IMR-90 (cell line): ENCODE data around the gene TBC1D4. TPM values are rescaled to one million over a fixed set of nuclear protein-coding genes. Genes with fewer than 3 reads are reported as not detected.

Experiments used
- ATAC-seq: fragments of 200-7000 bp; cut with Tn5 transposase; 2 replicates; pipeline ENCODE4 v1.9.1; 2020; ENCODE audit warnings: low read depth, mild to moderate bottlenecking, moderate library complexity
- BruUV-seq: library from RNA; stranded (reverse); fragments of 400-500 nt; replicated peaks from 2 replicates; lab custom pipeline; 2021; lab: Mats Ljungman, UMichigan
- CTCF ChIA-PET: fragments of 300-600 bp; formaldehyde crosslinking; extraction: SDS; loops from one replicate; lab custom pipeline; 2021; ENCODE audit warnings: antibody characterized with exemption; lab: Yijun Ruan, JAX
- POLR2A ChIA-PET: fragments of 300-600 bp; sonication (Branson Sonifier 250); formaldehyde crosslinking; loops from one replicate; lab custom pipeline; 2022; ENCODE audit warnings: antibody characterized with exemption; ENCODE audit not compliant: unreplicated experiment; lab: Charles Lee
- DNase-seq: peaks from one replicate; pipeline ENCODE4 v3.0.0; 2013
- H2AFZ ChIP-seq: replicated peaks from 2 replicates; pipeline ENCODE3; 2013; ENCODE audit warnings: low read length, mild to moderate bottlenecking; ENCODE audit not compliant: poor library complexity
- H2AK5ac ChIP-seq: 2 replicates; pipeline ENCODE4 v1.6.1; 2013; ENCODE audit warnings: low read depth, low read length, inconsistent platforms
- H2AK9ac ChIP-seq: replicated peaks from 2 replicates; pipeline ENCODE3; 2013; ENCODE audit warnings: mild to moderate bottlenecking, low read depth, low read length, moderate library complexity; ENCODE audit not compliant: poor library complexity
- H2BK120ac ChIP-seq: 2 replicates; pipeline ENCODE4 v1.6.1; 2013; ENCODE audit warnings: low read depth, low read length, inconsistent platforms
- H2BK15ac ChIP-seq: 3 replicates; pipeline ENCODE4 v1.6.1; 2013; ENCODE audit warnings: low read depth, low read length, inconsistent platforms
- H2BK20ac ChIP-seq: 2 replicates; pipeline ENCODE4 v1.6.1; 2013; ENCODE audit warnings: low read depth, mild to moderate bottlenecking, inconsistent platforms, low read length, moderate library complexity
- H2BK5ac ChIP-seq: 2 replicates; pipeline ENCODE4 v1.6.1; 2013; ENCODE audit warnings: mild to moderate bottlenecking, low read depth, low read length, inconsistent platforms; ENCODE audit not compliant: poor library complexity, severe bottlenecking
- H3K14ac ChIP-seq: replicated peaks from 2 replicates; pipeline ENCODE4 v1.6.1; 2013; ENCODE audit warnings: low read depth, low read length, inconsistent platforms
- H3K18ac ChIP-seq: 2 replicates; pipeline ENCODE4 v1.6.1; 2013; ENCODE audit warnings: low read depth, low read length, control low read depth
- H3K23ac ChIP-seq: 2 replicates; pipeline ENCODE4 v1.6.1; 2013; ENCODE audit warnings: low read depth, low read length, inconsistent platforms
- H3K27ac ChIP-seq: 2 replicates; pipeline ENCODE4 v1.5.1; 2013; ENCODE audit warnings: mild to moderate bottlenecking, control low read depth, low read length; ENCODE audit not compliant: insufficient read depth
- H3K27me3 ChIP-seq: 2 replicates; pipeline ENCODE4 v1.6.1; 2013; ENCODE audit warnings: low read length; ENCODE audit not compliant: control insufficient read depth, insufficient read depth
- H3K36me3 ChIP-seq: 2 replicates; pipeline ENCODE4 v1.6.1; 2013; ENCODE audit warnings: low read length, mixed read lengths; ENCODE audit not compliant: control insufficient read depth, insufficient read depth
- H3K4ac ChIP-seq: 2 replicates; pipeline ENCODE4 v1.6.1; 2013; ENCODE audit warnings: low read depth, low read length, inconsistent platforms
- H3K4me1 ChIP-seq: 2 replicates; pipeline ENCODE4 v1.6.1; 2013; ENCODE audit warnings: low read length, mixed read lengths; ENCODE audit not compliant: control insufficient read depth, insufficient read depth
- H3K4me2 ChIP-seq: 2 replicates; pipeline ENCODE4 v1.6.1; 2013; ENCODE audit warnings: low read depth, mild to moderate bottlenecking, control low read depth, low read length, moderate library complexity
- H3K4me3 ChIP-seq: 2 replicates; pipeline ENCODE4 v1.5.1; 2013; ENCODE audit warnings: low read depth, mild to moderate bottlenecking, control low read depth, low read length, moderate library complexity; ENCODE audit not compliant: insufficient read depth
- H3K56ac ChIP-seq: 2 replicates; pipeline ENCODE4 v1.6.1; 2013; ENCODE audit warnings: low read length, inconsistent platforms; ENCODE audit not compliant: insufficient read depth; ENCODE audit errors: extremely low read depth
- H3K79me1 ChIP-seq, 2 experiments: 2 replicates each; pipeline ENCODE4 v1.6.1; 2013; ENCODE audit warnings: low read length in 2 of 2, inconsistent platforms in 1 of 2, low read depth in 1 of 2
- H3K9ac ChIP-seq: 2 replicates; pipeline ENCODE4 v1.6.1; 2013; ENCODE audit warnings: low read depth, low read length, control low read depth
- H3K9me1 ChIP-seq: 2 replicates; pipeline ENCODE4 v1.6.1; 2013; ENCODE audit warnings: low read length, inconsistent platforms; ENCODE audit not compliant: insufficient read depth
- H3K9me3 ChIP-seq: 2 replicates; pipeline ENCODE4 v1.6.1; 2013; ENCODE audit warnings: low read length; ENCODE audit not compliant: control insufficient read depth, insufficient read depth
- H4K20me1 ChIP-seq: 2 replicates; pipeline ENCODE4 v1.6.1; 2013; ENCODE audit warnings: low read length, inconsistent platforms; ENCODE audit not compliant: insufficient read depth
- H4K5ac ChIP-seq: 2 replicates; pipeline ENCODE4 v1.6.1; 2013; ENCODE audit warnings: mild to moderate bottlenecking, low read depth, low read length, control low read depth
- H4K8ac ChIP-seq, 2 experiments: 2 replicates each; pipeline ENCODE4 v1.6.1; 2013; ENCODE audit warnings: low read depth in 2 of 2, low read length in 2 of 2, control low read depth in 1 of 2, inconsistent platforms in 1 of 2
- H4K91ac ChIP-seq: 2 replicates; pipeline ENCODE4 v1.6.1; 2013; ENCODE audit warnings: low read depth, low read length, inconsistent platforms; ENCODE audit not compliant: insufficient read depth
- CEBPB ChIP-seq: IDR thresholded peaks from 2 replicates; pipeline ENCODE4 v1.6.1; 2012; ENCODE audit warnings: low read depth, low read length, improper control_type of control experiment
- CHD1 ChIP-seq: IDR thresholded peaks from 2 replicates; pipeline ENCODE4 v1.6.1; 2012; ENCODE audit warnings: low read depth, low read length, improper control_type of control experiment
- MXI1 ChIP-seq: IDR thresholded peaks from 2 replicates; pipeline ENCODE4 v1.6.1; 2012; ENCODE audit warnings: low read depth, mild to moderate bottlenecking, low read length, moderate library complexity, borderline replicate concordance
- NFE2L2 ChIP-seq: fragments of 150-350 bp; IDR thresholded peaks from 2 replicates; pipeline ENCODE4 v1.6.1; 2016; ENCODE audit warnings: low read depth, mild to moderate bottlenecking, low read length
- POLR2A ChIP-seq: IDR thresholded peaks from 2 replicates; pipeline ENCODE4 v1.6.1; 2012; ENCODE audit warnings: mild to moderate bottlenecking, low read depth, low read length
- RAD21 ChIP-seq: IDR thresholded peaks from 2 replicates; pipeline ENCODE4 v1.6.1; 2012; ENCODE audit warnings: low read length, improper control_type of control experiment
- SMC3 ChIP-seq: fragments of 150-350 bp; IDR thresholded peaks from 2 replicates; pipeline ENCODE4 v1.6.1; 2016; ENCODE audit warnings: low read depth, mild to moderate bottlenecking, antibody characterized with exemption, low read length, moderate library complexity
- WGBS, 2 experiments: methylation state at CpG; one replicate each; pipeline versions ENCODE4 v1.1.5 to v1.1.7; 2013; ENCODE audit warnings: missing lambda C conversion rate in 2 of 2; ENCODE audit not compliant: insufficient read length in 1 of 2; ENCODE audit errors: extremely low coverage in 2 of 2; 5-methylcytosine and 5-hydroxymethylcytosine counted together
- dilution Hi-C: fragments of 300-500 bp; cut with HindIII; formaldehyde crosslinking; loops from one replicate; pipeline ENCODE4 v1.14.3; 2018; ENCODE audit warnings: low sequenced_read_pairs; ENCODE audit not compliant: unreplicated experiment
- in situ Hi-C: fragments of 300-500 bp; cut with MboI; formaldehyde crosslinking; loops from 3 replicates; pipeline ENCODE4 v1.14.3; 2019; ENCODE audit warnings: low sequenced_read_pairs, inconsistent platforms, mixed read lengths
- intact Hi-C: fragments of 100-400 bp; cut with micrococcal nuclease; formaldehyde crosslinking; loops from 2 replicates; pipeline ENCODE4 v1.10.0; 2022
- polyA plus RNA-seq, 3 experiments: library from polyadenylated mRNA; depleted of rRNA; stranded (reverse); fragments of >200 nt; gene quantifications; 2 replicates each; pipeline ENCODE4 v1.2.3, GENCODE V29; 2012; ENCODE audit warnings: low replicate concordance in 1 of 3
- total RNA-seq: library from RNA; depleted of rRNA; stranded (reverse); fragments of >200 nt; gene quantifications from 2 replicates; pipeline ENCODE4 v1.2.3, GENCODE V29; 2012

Gene TBC1D4
- total and polyA plus RNA-seq, 2 of the 4 experiments (the other 2 are of a cell fraction): 7.5 to 22.8 TPM

DNA sequence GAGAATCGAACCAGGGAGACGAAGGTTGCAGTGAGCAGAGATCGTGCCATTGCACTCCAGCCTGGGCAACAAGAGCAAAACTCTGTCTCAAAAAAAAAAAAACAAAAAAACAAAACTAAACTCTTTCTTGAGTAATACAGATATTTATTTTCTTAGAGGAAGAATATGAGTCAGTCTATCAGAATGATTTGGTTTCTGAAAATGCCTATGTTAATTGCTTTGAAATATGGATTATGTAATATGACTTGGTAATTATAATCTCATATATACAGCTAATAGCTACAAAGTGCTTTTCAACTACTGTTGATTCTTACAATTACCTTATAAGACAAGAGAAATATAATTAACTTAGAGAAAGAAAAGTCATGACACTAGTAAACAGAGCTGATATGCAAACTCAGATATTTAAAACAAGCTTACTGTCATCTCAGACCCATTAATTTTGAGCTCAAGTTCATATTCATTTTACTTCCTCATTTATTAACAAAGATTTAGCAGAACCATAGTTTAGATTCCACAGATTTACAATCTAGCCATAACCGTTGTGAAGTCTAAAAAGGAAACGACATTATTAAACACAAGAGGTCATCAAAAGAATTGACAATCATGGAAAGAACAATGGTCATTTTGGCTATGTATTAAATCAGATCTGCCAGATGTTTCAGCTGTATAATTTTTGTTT, 88.0 kb downstream of the TBC1D4 start:
- H2AK5ac ChIP-seq: no peak overlapping the region
- H3K56ac ChIP-seq: no peak overlapping the region
- no peak overlapping the region for H3K4me2 ChIP-seq
- in situ Hi-C loops (no loop called here), intact Hi-C loops (no loop called here), dilution Hi-C loops (no loop called here)
- H2BK5ac ChIP-seq: no peak overlapping the region
- no peak overlapping the region for H4K5ac ChIP-seq
- peak; percentile 26 for DNase-seq
- H3K14ac ChIP-seq: no peak overlapping the region
- CTCF ChIA-PET: no interaction called here
- H2AK9ac ChIP-seq: no peak overlapping the region
- no peaks in the 10 kb centered on the region for H3K27me3 ChIP-seq
- H3K23ac ChIP-seq: no peak overlapping the region
- POLR2A ChIA-PET: no interaction called here
- no peaks in the 10 kb centered on the region; the same call in 1 of the 2 replicates for H3K9me1 ChIP-seq
- no peak overlapping the region for H3K18ac ChIP-seq
- H4K91ac ChIP-seq: no peak overlapping the region
- H3K27ac ChIP-seq: no peak overlapping the region
- no peak for ATAC-seq
- no peak overlapping the region for H4K8ac ChIP-seq
- H3K9ac ChIP-seq: no peak overlapping the region
- H3K36me3 ChIP-seq: no peaks in the 10 kb centered on the region
- H3K4ac ChIP-seq: no peak overlapping the region
- TF ChIP-seq MXI1: no peak
- TF ChIP-seq CEBPB: no peak
- TF ChIP-seq POLR2A: no peak
- TF ChIP-seq NFE2L2: no peak
- TF ChIP-seq CHD1: no peak
- no peak for TF ChIP-seq RAD21
- no peak for TF ChIP-seq SMC3
- BruUV-seq: no TSS peak
- H2BK120ac ChIP-seq: no peak overlapping the region
- peaks cover 3% of the 10 kb centered on the region for H3K9me3 ChIP-seq
- no peak overlapping the region for H2BK15ac ChIP-seq
- peaks cover 0 to 2% of the 10 kb centered on the region in 2 experiments; a peak in 2 of 4 replicates for H3K79me1 ChIP-seq
- no peaks in the 10 kb centered on the region for H4K20me1 ChIP-seq
- peaks cover 2% of the 10 kb centered on the region; the same call in 1 of the 2 replicates for H3K4me1 ChIP-seq
- no peak overlapping the region for H2BK20ac ChIP-seq
- H3K4me3 ChIP-seq: no peak overlapping the region
- no peak overlapping the region for H2AFZ ChIP-seq
- no CpG with 5 or more reads among the region's 5 CpGs for WGBS, 2 experiments
